Measurements from ENCODE around the gene RUBCNL.

RUBCNL gene

DNA sequence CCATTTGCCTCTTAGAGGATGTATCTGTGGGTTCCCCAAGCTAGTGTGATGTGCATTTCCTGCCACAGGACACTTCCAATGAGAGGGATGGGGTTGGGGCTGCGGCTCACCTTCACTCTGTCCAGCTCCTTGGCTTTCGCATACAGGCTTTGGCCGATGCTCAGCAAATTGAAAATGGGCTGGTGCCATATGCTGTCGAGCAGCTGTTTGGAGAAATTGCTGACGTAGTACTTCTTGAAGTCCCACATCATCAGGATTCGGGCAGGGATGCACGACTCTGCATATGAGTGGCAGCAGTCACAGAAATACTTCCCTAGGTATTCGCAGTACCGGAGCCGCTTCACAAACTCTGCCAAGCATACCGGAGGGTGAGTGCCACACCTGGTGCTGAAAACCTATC, 37.0 kb downstream of the RUBCNL start:
- H3K4me3 ChIP-seq (ENCODE audit: control insufficient read depth, low read depth, low read length), result no peak overlapping the region
- no peak for TF ChIP-seq CTCF (IDR thresholded peaks at IDR 0.05; ENCODE audit: control insufficient read depth, insufficient read depth, low read depth, low read length, missing control alignments)
- no peak for DNase-seq (ENCODE audit: low read depth)

DNA sequence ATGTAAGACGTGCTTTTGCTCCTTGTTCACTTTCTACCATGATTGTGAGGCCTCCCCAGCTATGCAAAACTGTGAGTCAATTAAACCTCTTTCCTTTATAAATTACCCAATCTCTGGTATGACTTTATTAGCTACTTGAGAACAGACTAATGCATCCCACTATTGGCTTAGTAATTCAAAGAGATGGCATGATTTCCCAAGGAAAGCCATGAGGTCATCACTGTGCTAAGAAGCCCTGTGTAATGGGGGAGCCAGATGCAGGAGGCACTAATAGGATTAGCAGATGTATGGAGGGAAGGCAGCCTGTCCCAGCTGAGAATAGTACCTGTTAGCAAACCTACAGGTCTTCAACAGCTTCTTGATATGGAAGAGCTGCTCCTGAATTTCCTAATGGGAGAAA, 38.1 kb downstream of the RUBCNL start:
- no peak overlapping the region for H3K4me3 ChIP-seq (ENCODE audit: control insufficient read depth, low read depth, low read length)
- no peak for TF ChIP-seq CTCF (IDR thresholded peaks at IDR 0.05; ENCODE audit: control insufficient read depth, insufficient read depth, low read depth, low read length, missing control alignments)
- DNase-seq (ENCODE audit: low read depth), result no peak

GRCh38 chr13:46347277-46347676, 39.8 kb downstream of the RUBCNL start:
- no peak for DNase-seq (ENCODE audit: low read depth)
- H3K4me3 ChIP-seq (ENCODE audit: control insufficient read depth, low read depth, low read length), result no peak overlapping the region
- TF ChIP-seq CTCF (IDR thresholded peaks at IDR 0.05; ENCODE audit: control insufficient read depth, insufficient read depth, low read depth, low read length, missing control alignments), result no peak

DNA sequence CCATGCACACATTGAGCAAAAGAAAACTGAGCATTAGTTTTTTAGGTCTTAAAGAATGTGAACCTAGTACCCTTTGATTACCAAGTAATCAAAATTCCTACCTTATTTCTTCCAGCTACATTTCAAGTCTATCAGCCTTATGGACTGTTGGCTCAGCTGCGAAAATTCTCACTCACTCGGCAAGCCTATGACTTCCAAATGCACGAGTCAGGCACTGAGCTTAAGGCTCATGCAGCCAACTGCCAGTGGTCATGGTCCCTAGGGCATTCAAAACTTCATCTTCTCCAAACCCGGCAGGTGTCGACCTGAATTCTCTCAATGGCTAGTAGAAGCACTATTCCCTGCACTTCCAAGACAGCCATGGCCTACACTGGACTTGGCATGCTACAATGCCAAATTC, 41.2 kb downstream of the RUBCNL start:
- no peak for TF ChIP-seq CTCF (IDR thresholded peaks at IDR 0.05; ENCODE audit: control insufficient read depth, insufficient read depth, low read depth, low read length, missing control alignments)
- no peak overlapping the region for H3K4me3 ChIP-seq (ENCODE audit: control insufficient read depth, low read depth, low read length)
- no peak for DNase-seq (ENCODE audit: low read depth)

DNA sequence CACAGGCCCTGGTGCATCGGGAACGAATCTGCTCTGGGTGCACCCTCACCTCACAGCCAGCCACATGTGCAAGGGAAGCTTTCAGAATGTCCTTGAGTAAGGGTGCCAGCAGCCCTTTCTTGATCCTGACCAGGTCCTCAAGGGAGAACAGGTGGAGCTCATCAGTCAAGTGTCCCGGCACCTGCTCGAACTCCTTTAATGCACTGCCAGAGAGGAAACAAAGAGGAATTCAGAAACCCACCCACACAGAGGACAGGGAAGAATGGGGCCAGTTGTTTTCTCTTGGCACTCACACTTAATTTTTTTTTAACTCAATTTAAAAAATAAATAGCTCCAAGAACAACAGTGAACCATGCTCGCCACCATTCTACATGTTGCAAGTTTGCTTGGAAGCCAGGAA, 41.7 kb downstream of the RUBCNL start:
- no peak for DNase-seq (ENCODE audit: low read depth)
- H3K4me3 ChIP-seq (ENCODE audit: control insufficient read depth, low read depth, low read length), result no peak overlapping the region
- TF ChIP-seq CTCF (IDR thresholded peaks at IDR 0.05; ENCODE audit: control insufficient read depth, insufficient read depth, low read depth, low read length, missing control alignments), result no peak

- DNase-seq (ENCODE audit: low read depth), result no peak
- TF ChIP-seq CTCF (IDR thresholded peaks at IDR 0.05; ENCODE audit: control insufficient read depth, insufficient read depth, low read depth, low read length, missing control alignments), result no peak
These were observed 43.6 kb downstream of the RUBCNL start for GRCh38 chr13:46343279-46343994.

More at GRCh38 chr13:46343279-46343994, 43.6 kb downstream of the RUBCNL start:
- H3K4me3 ChIP-seq (ENCODE audit: control insufficient read depth, low read depth, low read length), result no peak overlapping the region
